ENCODE results near the gene MCMBP. TPM values are rescaled to one million over a fixed set of nuclear protein-coding genes. Genes with fewer than 3 reads are reported as not detected.

MCMBP gene
- total RNA-seq, 1 donor = 56.1 TPM

GRCh38 chr10:119783665-119784027 is 89.0 kb downstream of the MCMBP start:
- DNase-seq (ENCODE audit: low read depth) = no peak
- TF ChIP-seq CTCF (IDR thresholded peaks at IDR 0.05; ENCODE audit: insufficient read depth, low read depth, low read length) = no peak
- H3K4me3 ChIP-seq (ENCODE audit: low read depth, low read length) = no peak overlapping the region

GRCh38 chr10:119782981-119783664 is 89.5 kb downstream of the MCMBP start:
- DNase-seq (ENCODE audit: low read depth) = no peak
- no peak for TF ChIP-seq CTCF (IDR thresholded peaks at IDR 0.05; ENCODE audit: insufficient read depth, low read depth, low read length)
- H3K4me3 ChIP-seq (ENCODE audit: low read depth, low read length) = no peak overlapping the region

DNA sequence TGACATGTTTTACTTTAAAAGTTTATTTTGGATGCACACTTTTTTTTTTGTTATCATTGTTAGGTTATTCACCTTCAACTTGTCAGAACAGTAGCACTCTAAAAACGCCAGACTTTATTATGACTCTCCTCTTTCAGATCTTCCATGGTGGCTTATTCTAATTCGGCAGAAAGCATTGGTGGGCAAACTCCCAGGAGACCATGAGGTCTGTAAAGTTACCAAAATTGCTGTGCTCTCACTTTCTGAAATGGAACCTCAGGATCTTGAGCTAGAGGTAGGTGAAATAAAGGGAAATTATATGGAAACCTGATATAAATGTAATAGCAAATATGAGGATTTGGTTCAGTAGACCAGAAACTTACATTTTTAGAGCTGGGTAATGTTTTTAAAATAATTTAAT is 91.1 kb downstream of the MCMBP start:
- TF ChIP-seq CTCF (IDR thresholded peaks at IDR 0.05; ENCODE audit: insufficient read depth, low read depth, low read length) = no peak
- no peak for DNase-seq (ENCODE audit: low read depth)
- H3K4me3 ChIP-seq (ENCODE audit: low read depth, low read length) = no peak overlapping the region

GRCh38 chr10:119780879-119781480 is 91.7 kb downstream of the MCMBP start:
- no peak for DNase-seq (ENCODE audit: low read depth)
- H3K4me3 ChIP-seq (ENCODE audit: low read depth, low read length) = no peak overlapping the region
- TF ChIP-seq CTCF (IDR thresholded peaks at IDR 0.05; ENCODE audit: insufficient read depth, low read depth, low read length) = no peak

Other genes with a start within 250 kb of the MCMBP start
- 16.4 and 18.6 TPM in 2 replicates for gene BAG3, start 221.5 kb downstream of the MCMBP start, total RNA-seq
- 25.8 and 38.0 TPM in 2 replicates for gene INPP5F, start 146.8 kb downstream of the MCMBP start, total RNA-seq
- gene SEC23IP, start 19.9 kb upstream of the MCMBP start, total RNA-seq = 37.7 and 44.9 TPM in 2 replicates